GM19025 (cell line): ENCODE measurements around the gene WDR88.
"Not testable (repeated sequence)": the region's sequence is repeated elsewhere in the genome, so short reads cannot be mapped to it uniquely, and the experiment has no call there.

Experiments
- ATAC-seq: cut with Tn5 transposase; IDR thresholded peaks from one replicate; pipeline ENCODE4 v1.9.1; 2021; ENCODE audit warnings: mild to moderate bottlenecking, low read depth, moderate library complexity; ENCODE audit not compliant: unreplicated experiment

The WDR88 gene

GRCh38 chr19:33208904-33209849 lies 77.3 kb downstream of the WDR88 start:
- ATAC-seq: no peak

DNA sequence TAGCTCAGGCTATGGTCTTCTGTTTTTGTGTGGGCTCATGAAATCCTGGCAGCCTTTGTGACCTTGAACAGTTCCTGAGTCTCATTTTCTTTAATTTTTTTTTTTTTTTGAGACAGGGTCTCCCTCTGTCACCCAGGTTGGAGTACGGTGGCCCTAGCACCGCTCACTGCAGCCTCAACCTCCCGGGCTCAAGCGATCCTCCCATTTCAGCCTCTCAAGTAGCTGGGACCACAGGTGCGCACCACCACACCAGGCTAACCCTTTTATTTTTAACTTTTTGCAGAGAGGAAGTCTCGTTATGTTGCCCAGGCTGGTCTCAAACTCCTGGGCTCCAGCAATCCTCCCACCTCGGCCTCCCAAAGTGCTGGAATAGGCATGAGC lies 77.9 kb downstream of the WDR88 start:
- not testable (repeated sequence) for ATAC-seq

- no peak for ATAC-seq
Observed at GRCh38 chr19:33210266-33210940, 78.5 kb downstream of the WDR88 start.

GRCh38 chr19:33211794-33212435 lies 80.0 kb downstream of the WDR88 start:
- no peak for ATAC-seq

DNA sequence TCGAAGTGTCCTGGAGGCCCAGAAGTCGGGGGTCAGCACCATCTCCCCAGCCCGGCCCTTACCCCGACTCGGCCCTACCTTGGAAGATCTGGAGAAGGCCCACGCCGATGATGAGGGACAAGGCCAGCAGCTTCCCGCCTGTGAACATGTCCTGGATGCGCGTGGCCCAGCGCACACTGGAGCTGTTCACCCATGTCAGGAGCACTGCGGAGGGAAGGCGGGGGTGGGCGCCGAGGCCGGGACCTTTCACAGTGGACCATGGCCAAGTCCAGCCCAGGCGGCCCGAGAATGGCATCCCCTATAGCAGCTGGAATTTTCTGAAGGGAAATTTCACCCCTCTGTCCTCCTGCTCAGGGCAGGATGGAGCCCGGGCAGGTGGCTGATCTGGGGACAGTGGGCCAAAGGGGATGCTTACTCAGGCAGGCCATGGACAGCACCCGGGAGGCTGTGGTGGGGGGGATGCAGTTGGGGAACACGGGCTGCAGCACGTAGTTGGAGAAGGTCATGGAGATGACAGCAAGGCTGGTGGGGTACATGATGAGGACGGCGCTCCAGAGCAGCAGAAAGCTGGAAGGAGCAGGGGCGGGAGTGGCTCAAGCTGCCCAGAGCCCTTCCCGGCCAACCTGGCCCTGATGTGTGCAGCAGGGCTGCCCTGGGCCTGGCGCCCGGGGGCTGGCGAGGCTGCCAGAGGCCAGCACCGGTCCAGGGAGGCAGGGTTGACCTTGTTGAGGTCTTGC lies 80.7 kb downstream of the WDR88 start:
- ATAC-seq: no peak

GRCh38 chr19:33214596-33214995 lies 82.7 kb downstream of the WDR88 start:
- ATAC-seq: no peak

DNA sequence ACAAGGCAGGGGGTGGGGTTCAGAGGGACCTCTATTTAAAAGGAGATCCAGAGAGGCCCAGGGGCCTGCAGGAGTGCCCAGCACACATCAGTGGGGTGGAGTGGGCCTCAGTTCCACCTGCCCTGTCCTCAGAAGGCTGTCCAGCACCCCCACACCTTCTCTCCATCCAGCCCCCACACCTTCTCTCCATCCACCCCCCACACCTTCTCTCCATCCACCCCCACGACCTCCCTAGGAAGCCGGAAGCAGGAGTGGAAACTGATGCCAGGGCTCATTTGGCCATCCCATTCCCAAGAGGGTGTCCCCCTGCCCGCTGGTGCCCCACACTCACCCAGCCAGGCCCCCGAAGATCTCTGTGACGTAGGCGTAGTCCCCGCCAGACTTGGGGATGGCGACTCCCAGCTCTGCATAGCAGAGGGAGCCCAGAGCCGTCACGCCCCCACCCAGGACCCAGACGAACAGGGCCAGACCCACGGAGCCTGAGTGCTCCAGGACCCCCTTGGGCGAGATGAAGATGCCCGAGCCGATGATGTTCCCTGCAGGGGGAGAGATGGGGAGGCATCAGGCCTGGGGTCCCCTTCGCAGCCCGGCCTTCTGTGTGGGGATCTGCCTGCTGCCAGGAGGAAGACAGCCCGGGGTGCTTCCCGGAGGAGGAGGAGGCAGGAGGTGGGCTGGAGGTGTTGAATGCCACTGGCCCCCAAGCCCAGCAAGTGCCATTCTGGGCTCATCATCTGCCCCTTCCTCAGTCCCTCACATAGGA lies 83.7 kb downstream of the WDR88 start:
- ATAC-seq: no peak

- no peak for ATAC-seq
Observed at GRCh38 chr19:33216198-33216830, 84.4 kb downstream of the WDR88 start.

DNA sequence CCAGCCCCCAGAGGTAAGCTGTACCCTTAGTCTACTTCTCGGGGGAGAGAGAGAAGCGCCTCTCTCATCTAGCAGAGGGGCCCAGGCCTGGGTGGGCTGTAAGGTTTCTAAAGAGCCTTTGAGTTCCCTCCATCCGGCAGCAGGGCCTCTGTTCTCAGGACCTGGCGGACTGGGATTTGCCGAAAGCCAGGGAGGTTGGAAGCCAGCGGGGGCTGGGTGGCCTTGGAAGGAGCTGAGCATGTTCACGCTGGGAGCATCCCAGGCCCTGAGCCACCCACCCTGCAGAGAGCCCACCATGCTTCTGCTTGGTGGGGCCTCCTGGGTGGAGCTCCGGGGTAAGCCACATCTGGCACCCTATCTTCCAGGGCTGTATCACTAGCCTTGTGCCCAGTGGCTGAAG lies 86.0 kb downstream of the WDR88 start:
- ATAC-seq: no peak

DNA sequence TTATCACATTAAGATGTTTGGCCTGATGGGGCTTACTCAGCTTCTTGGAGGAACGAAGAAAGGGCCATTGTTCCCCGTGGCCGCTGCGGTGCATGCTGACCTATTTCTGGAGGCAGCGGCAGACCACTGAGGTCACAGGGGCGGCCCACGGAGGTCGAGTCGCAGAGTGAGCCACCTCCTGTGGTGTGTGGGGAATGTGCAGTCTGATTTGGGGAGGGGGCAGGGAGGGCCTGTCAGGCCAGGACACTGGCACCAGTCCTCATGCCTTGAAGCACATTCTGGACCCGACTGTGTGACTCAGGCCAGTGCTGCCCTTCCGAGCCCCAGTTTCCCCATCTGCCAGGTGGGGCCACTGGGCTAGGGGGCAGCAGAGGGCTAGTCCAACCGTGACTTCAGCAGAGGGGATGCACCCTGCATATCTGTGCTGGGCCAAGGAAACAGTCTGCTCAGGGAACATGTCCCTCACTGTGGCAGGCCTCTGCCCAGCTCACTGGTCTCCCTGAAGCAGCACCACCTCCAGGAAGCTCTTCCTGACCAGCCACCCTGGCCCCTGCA lies 87.4 kb downstream of the WDR88 start:
- ATAC-seq: no peak

DNA sequence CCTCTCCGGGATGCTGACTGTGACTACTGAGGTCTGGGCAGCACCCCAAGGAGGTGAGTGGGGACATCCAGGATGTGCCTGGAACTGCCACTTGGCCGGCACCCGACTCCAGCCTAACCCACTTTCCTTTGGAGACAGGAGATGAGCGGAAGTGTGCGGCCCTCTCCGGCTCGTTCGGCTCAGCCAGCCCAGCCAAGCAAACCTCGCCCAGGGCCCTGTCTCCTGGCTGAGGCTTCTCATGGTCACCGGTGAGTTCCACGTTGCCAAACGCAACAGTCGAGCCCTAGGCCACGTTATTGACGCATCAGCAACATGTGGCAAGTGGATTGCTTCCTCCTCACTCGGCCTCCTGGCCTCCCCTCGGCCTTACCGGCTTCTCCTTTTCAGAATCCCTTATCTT lies 88.2 kb downstream of the WDR88 start:
- no peak for ATAC-seq

DNA sequence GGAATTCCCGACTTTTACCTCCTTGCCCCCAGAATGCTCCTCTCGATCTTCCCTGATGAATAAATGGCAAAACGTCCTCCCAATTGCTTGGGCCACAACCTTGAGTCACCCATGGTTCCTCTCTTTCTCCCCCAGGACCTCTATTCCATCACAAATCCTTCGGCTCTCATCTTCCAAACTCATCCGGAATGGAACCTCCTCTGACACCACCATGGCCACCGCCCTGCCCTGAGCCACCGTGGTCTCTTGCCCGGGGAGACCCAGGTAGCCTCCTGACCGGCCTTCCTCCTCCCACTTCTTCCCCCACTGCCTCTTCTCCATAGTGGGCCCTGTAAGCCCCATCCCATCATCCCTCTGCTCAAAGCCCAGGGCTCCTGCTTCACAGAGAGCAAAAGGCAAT lies 88.8 kb downstream of the WDR88 start:
- no peak for ATAC-seq

- ATAC-seq: no peak
Observed at GRCh38 chr19:33221638-33222037, 89.7 kb downstream of the WDR88 start.

GRCh38 chr19:33222255-33222654 lies 90.3 kb downstream of the WDR88 start:
- not testable (repeated sequence) for ATAC-seq

DNA sequence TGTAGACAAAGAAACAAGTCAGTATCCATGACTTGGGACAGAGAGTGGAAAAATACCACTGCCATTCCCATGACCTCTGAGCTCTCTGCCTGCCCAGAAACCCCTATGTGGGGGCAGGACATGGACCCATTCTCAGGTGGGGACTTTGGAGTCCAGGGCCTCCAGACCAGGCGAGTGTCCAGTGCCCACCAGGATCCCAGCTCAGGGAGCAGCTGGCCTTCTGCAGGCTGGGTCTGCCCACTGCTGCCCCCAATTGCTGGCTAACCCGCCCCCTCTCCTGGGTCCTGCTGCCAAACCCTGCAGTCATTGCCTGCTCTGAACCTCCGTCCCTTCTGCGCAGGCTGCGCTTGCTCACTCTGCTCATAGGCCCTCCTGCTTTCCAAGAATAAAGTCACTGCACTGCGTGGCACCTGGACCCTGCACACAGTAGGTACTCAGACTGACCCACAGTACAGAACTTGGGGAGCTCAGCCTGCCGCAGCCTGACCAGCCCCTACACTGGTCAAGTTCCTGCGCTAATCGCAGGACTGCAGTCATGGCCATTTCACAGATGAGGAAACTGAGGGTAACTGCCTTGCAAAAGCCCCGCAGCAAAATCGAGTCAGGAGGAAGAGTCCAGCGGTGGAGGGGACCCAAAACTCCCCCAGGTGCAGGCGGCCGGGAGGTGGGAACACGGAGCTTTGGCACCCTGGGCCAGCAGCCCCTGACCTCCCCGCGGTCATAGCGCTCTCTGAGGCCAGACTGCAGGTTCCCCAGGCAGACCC lies 93.0 kb downstream of the WDR88 start:
- ATAC-seq: no peak
